H1 (cell line): ENCODE data around the gene MARCHF3. TPM values are rescaled to one million over a fixed set of nuclear protein-coding genes. Genes with fewer than 3 reads are reported as not detected.

Source experiments
- CTCF ChIA-PET: fragments of 300-600 bp; sonication (Branson Sonifier 250); formaldehyde crosslinking; loops from one replicate; lab custom pipeline; 2021; ENCODE audit not compliant: partially characterized antibody; lab: Charles Lee
- POLR2A ChIA-PET: fragments of 300-600 bp; sonication (Branson Sonifier 250); formaldehyde crosslinking; loops from one replicate; lab custom pipeline; 2021; ENCODE audit warnings: inconsistent platforms; ENCODE audit not compliant: partially characterized antibody; lab: Charles Lee
- DNase-seq, 2 experiments: peaks; one replicate each; pipeline versions ENCODE4 v3.0.0 to v3.0.0-alpha.2; 2010 to 2022; ENCODE audit warnings: low spot score in 2 of 2, low read depth in 1 of 2, mixed read lengths in 1 of 2
- FAIRE-seq: peaks from 2 replicates; lab custom pipeline; 2011; peaks lifted over from hg19 to GRCh38; lab: Jason Lieb, UNC
- H2AFZ ChIP-seq: 2 replicates; pipeline ENCODE4 v1.8.1; 2012; ENCODE audit warnings: low read length, inconsistent platforms
- H2AK5ac ChIP-seq: 2 replicates; pipeline ENCODE4 v1.6.1; 2013; ENCODE audit warnings: low read depth, low read length
- H2BK120ac ChIP-seq: replicated peaks from 2 replicates; pipeline ENCODE3; 2013; ENCODE audit warnings: low read depth, low read length, inconsistent platforms
- H2BK12ac ChIP-seq: 2 replicates; pipeline ENCODE4 v1.6.1; 2013; ENCODE audit warnings: low read depth, low read length
- H2BK15ac ChIP-seq: 2 replicates; pipeline ENCODE4 v1.6.1; 2013; ENCODE audit warnings: low read length
- H2BK20ac ChIP-seq: 2 replicates; pipeline ENCODE4 v1.6.1; 2013; ENCODE audit warnings: low read length
- H2BK5ac ChIP-seq: 2 replicates; pipeline ENCODE4 v1.6.1; 2013; ENCODE audit warnings: low read depth, low read length
- H3K14ac ChIP-seq: 2 replicates; pipeline ENCODE4 v1.6.1; 2013; ENCODE audit warnings: inconsistent platforms; ENCODE audit not compliant: insufficient read length
- H3K18ac ChIP-seq: 2 replicates; pipeline ENCODE4 v1.6.1; 2013; ENCODE audit warnings: low read length; ENCODE audit errors: extremely low read depth
- H3K23ac ChIP-seq: 2 replicates; pipeline ENCODE4 v1.6.1; 2013; ENCODE audit warnings: inconsistent platforms; ENCODE audit not compliant: insufficient read length
- H3K23me2 ChIP-seq: 2 replicates; pipeline ENCODE4 v1.6.1; 2013; ENCODE audit warnings: low read depth, low read length
- H3K27ac ChIP-seq: 2 replicates; pipeline ENCODE4 v1.6.1; 2011; ENCODE audit warnings: low read depth, low read length, inconsistent platforms
- H3K27me3 ChIP-seq, 4 experiments: replicated peaks in 1 of 4; 1 replicate in 1 of 4; 2 replicates in 3 of 4; pipeline versions ENCODE4 v1.6.1 to v1.8.1; 2011 to 2013; ENCODE audit warnings: low read length in 3 of 4, mild to moderate bottlenecking in 3 of 4, inconsistent platforms in 2 of 4, mixed read lengths in 2 of 4, moderate library complexity in 1 of 4; ENCODE audit not compliant: control insufficient read depth in 3 of 4, insufficient read depth in 3 of 4; ENCODE audit errors: extremely low read depth in 1 of 4
- H3K36me3 ChIP-seq, 4 experiments: 2 replicates each; pipeline versions ENCODE4 v1.6.1 to v1.8.1; 2011 to 2013; ENCODE audit warnings: mild to moderate bottlenecking in 4 of 4, low read length in 3 of 4, moderate library complexity in 2 of 4, control low read depth in 1 of 4, inconsistent platforms in 1 of 4; ENCODE audit not compliant: insufficient read depth in 4 of 4, control insufficient read depth in 2 of 4
- H3K4ac ChIP-seq: replicated peaks from 2 replicates; pipeline ENCODE3; 2013; ENCODE audit warnings: low read length, low read depth, mixed read lengths, inconsistent platforms; ENCODE audit not compliant: insufficient read length
- H3K4me1 ChIP-seq, 4 experiments: replicated peaks in 1 of 4; 1 replicate in 1 of 4; 2 replicates in 3 of 4; pipeline versions ENCODE4 v1.6.1 to v1.8.1; 2011 to 2013; ENCODE audit warnings: low read length in 3 of 4, inconsistent platforms in 2 of 4, mixed read lengths in 1 of 4; ENCODE audit not compliant: insufficient read depth in 4 of 4, control insufficient read depth in 3 of 4
- H3K4me2 ChIP-seq, 2 experiments: 2 replicates each; pipeline versions ENCODE4 v1.6.1 to v1.8.1; 2011 to 2013; ENCODE audit warnings: low read depth in 2 of 2, low read length in 2 of 2, control low read depth in 1 of 2, inconsistent platforms in 1 of 2, mild to moderate bottlenecking in 1 of 2; ENCODE audit not compliant: insufficient read depth in 1 of 2
- H3K4me3 ChIP-seq, 4 experiments: fragments of 200-600, 300-600 bp in 1 of 4; sonication (generic), shearing (Covaris generic), sonication (Bioruptor Twin) in 1 of 4; 2 replicates each; pipeline versions ENCODE4 v1.5.1 to v1.8.1; 2011 to 2016; ENCODE audit warnings: low read length in 4 of 4, low read depth in 3 of 4, control low read depth in 2 of 4, inconsistent platforms in 2 of 4, mild to moderate bottlenecking in 2 of 4, mixed read lengths in 1 of 4, moderate library complexity in 1 of 4; ENCODE audit not compliant: insufficient read depth in 2 of 4; ENCODE audit errors: extremely low read depth in 1 of 4
- H3K56ac ChIP-seq: replicated peaks from 2 replicates; pipeline ENCODE3; 2013; ENCODE audit warnings: low read depth, mild to moderate bottlenecking, mixed read lengths, low read length, inconsistent platforms; ENCODE audit not compliant: insufficient read length
- H3K79me1 ChIP-seq: 2 replicates; pipeline ENCODE4 v1.6.1; 2013; ENCODE audit warnings: low read depth, low read length, control low read depth
- H3K79me2 ChIP-seq, 2 experiments: 2 replicates each; pipeline versions ENCODE4 v1.6.1 to v1.8.1; 2012 to 2013; ENCODE audit warnings: low read length in 2 of 2, mild to moderate bottlenecking in 2 of 2, inconsistent platforms in 1 of 2; ENCODE audit not compliant: insufficient read depth in 2 of 2, control insufficient read depth in 1 of 2
- H3K9ac ChIP-seq, 4 experiments: replicated peaks in 1 of 4; 1 replicate in 1 of 4; 2 replicates in 3 of 4; pipeline versions ENCODE4 v1.6.1 to v1.8.1; 2011 to 2013; ENCODE audit warnings: low read depth in 3 of 4, low read length in 3 of 4, control low read depth in 2 of 4, mild to moderate bottlenecking in 2 of 4, moderate library complexity in 2 of 4, inconsistent platforms in 1 of 4; ENCODE audit errors: extremely low read depth in 1 of 4
- H3K9me3 ChIP-seq, 2 experiments: 2 replicates each; pipeline versions ENCODE4 v1.6.1 to v1.8.1; 2012 to 2013; ENCODE audit warnings: mild to moderate bottlenecking in 2 of 2, moderate library complexity in 2 of 2, control low read depth in 1 of 2, inconsistent platforms in 1 of 2, low read depth in 1 of 2, low read length in 1 of 2, mixed read lengths in 1 of 2; ENCODE audit not compliant: insufficient read depth in 2 of 2
- H4K20me1 ChIP-seq, 2 experiments: replicated peaks in 1 of 2; 2 replicates each; pipeline versions ENCODE3 to v1.8.1; 2011 to 2013; ENCODE audit warnings: inconsistent platforms in 2 of 2, low read length in 2 of 2, mild to moderate bottlenecking in 1 of 2; ENCODE audit not compliant: insufficient read depth in 2 of 2, control insufficient read depth in 1 of 2
- H4K5ac ChIP-seq: 2 replicates; pipeline ENCODE4 v1.6.1; 2013; ENCODE audit warnings: low read length, low read depth, mixed read lengths, inconsistent platforms; ENCODE audit not compliant: insufficient read length
- H4K8ac ChIP-seq: 2 replicates; pipeline ENCODE4 v1.8.0; 2013; ENCODE audit warnings: mild to moderate bottlenecking, moderate library complexity, low read length, inconsistent platforms; ENCODE audit not compliant: insufficient read depth; ENCODE audit errors: extremely low read depth
- H4K91ac ChIP-seq: replicated peaks from 2 replicates; pipeline ENCODE3; 2013; ENCODE audit warnings: low read length, mixed read lengths, inconsistent platforms; ENCODE audit not compliant: insufficient read length
- ASH2L ChIP-seq: fragments of 200-600, 300-600 bp; sonication (generic); IDR thresholded peaks from one replicate; pipeline ENCODE4 v1.7.1; 2017; ENCODE audit warnings: low read length
- E2F6 ChIP-seq: IDR thresholded peaks from 2 replicates; pipeline ENCODE4 v1.6.1; 2012; ENCODE audit warnings: inconsistent platforms
- FOSL1 ChIP-seq: IDR thresholded peaks from 2 replicates; pipeline ENCODE4 v1.6.1; 2011; ENCODE audit warnings: mild to moderate bottlenecking, low read depth, low read length, moderate library complexity; ENCODE audit not compliant: insufficient read depth
- NANOG ChIP-seq: IDR thresholded peaks from 2 replicates; pipeline ENCODE4 v1.6.1; 2011; ENCODE audit warnings: low read length, low read depth, mild to moderate bottlenecking, inconsistent platforms; ENCODE audit not compliant: insufficient read depth, poor library complexity, severe bottlenecking
- RBBP5 ChIP-seq: IDR thresholded peaks from 2 replicates; pipeline ENCODE4 v1.7.1; 2012; ENCODE audit warnings: low read depth, mild to moderate bottlenecking, inconsistent platforms, low read length, moderate library complexity, borderline replicate concordance
- SRF ChIP-seq: IDR thresholded peaks from 2 replicates; pipeline ENCODE4 v1.6.1; 2011; ENCODE audit warnings: mild to moderate bottlenecking, low read depth, low read length, moderate library complexity
- WGBS, 2 experiments: shearing (Covaris generic) in 1 of 2; methylation state at CpG; one replicate each; pipeline versions ENCODE4 v1.1.6 to v1.1.7; 2013 to 2015; ENCODE audit warnings: low lambda C conversion rate in 2 of 2, mixed read lengths in 2 of 2, inconsistent platforms in 1 of 2, low coverage in 1 of 2, missing lambda C conversion rate in 1 of 2; ENCODE audit not compliant: insufficient replicate concordance in 2 of 2, insufficient coverage in 1 of 2, insufficient read length in 1 of 2; ENCODE audit errors: extremely low coverage in 1 of 2, missing lambda C conversion rate in 1 of 2; 5-methylcytosine and 5-hydroxymethylcytosine counted together
- polyA plus RNA-seq, 7 experiments: library from polyadenylated mRNA; depleted of rRNA in 3 of 7; stranded (reverse) in 5 of 7; unstranded in 2 of 7; fragments of >200 nt in 5 of 7; fragments of 200-250 nt in 2 of 7; gene quantifications; 1 replicate in 5 of 7; 2 replicates in 1 of 7; 4 replicates in 1 of 7; pipeline versions ENCODE4 v1.2.1 to v1.2.3, GENCODE V29; 2011 to 2013; ENCODE audit warnings: missing spikeins in 2 of 7, mixed read lengths in 2 of 7
- total RNA-seq: library from RNA; stranded (reverse); fragmentation: NEBNext Ultra II Directional; extraction: Animal tissue kit (Norgen Biotek cat#: 25700); gene quantifications from 2 replicates; pipeline ENCODE4 v1.2.1, GENCODE V29; 2021

The MARCHF3 gene
- total and polyA plus RNA-seq, 2 of the 8 experiments (the other 6 are each of a cell fraction or from before 2014, with no cell fraction given) = 12.0 to 16.9 TPM

DNA sequence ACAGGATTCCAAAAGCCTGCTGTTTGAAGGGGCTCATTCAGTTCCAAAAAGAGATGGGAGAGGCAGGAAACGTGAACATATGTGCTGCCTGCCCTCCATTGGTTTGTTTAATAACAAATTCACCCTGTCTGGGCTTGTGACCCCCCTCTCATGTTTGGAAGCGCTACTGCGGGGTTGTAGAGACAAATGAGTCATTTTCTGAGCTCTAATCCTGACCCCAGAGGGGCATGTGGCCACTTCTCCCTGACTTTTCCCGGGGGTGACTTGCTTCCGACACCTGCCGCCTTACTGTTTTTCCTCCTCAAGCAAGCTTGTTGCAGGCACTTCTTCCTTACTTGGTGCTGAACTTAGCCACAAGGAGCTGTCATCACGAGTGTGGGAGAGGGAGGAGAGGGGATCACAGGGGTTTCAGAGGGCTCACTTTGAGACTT lies 177.5 kb downstream of the MARCHF3 start:
- Histone ChIP-seq H3K36me3 (peaks cover 0 to 10% (median 2%) of the 10 kb centered on the region in 4 experiments; a peak in 3 of 8 replicates), H4K20me1 (no peaks in the 10 kb centered on the region), H3K14ac (no peak overlapping the region), H3K79me2 (peaks cover 0 to 4% of the 10 kb centered on the region in 2 experiments; a peak in 1 of 4 replicates), H3K4me3 (no peak overlapping the region), H3K23me2 (no peaks in the 10 kb centered on the region), H2AK5ac (no peak overlapping the region), H2BK12ac (no peak overlapping the region), H3K56ac (no peak overlapping the region), H3K27me3 (no peaks in the 10 kb centered on the region), H3K18ac (no peak overlapping the region), H3K23ac (no peak overlapping the region), H4K8ac (no peak overlapping the region), H3K4ac (no peak overlapping the region), H3K27ac (no peak overlapping the region), H2BK120ac (no peak overlapping the region), H3K4me2 (no peak overlapping the region), H3K79me1 (no peaks in the 10 kb centered on the region; the same call in 1 of the 2 replicates), H2BK20ac (no peak overlapping the region), H2BK15ac (no peak overlapping the region), H4K5ac (no peak overlapping the region), H4K91ac (no peak overlapping the region), H3K9me3 (peaks cover 0 to 4% of the 10 kb centered on the region in 2 experiments; a peak in 1 of 4 replicates), H3K9ac (no peak overlapping the region; a peak in 1 of 7 replicates), H2BK5ac (peak overlapping the region; percentile 12; the same call in 1 of the 2 replicates), H2AFZ (no peak overlapping the region), H3K4me1 (peaks cover 3 to 9% (median 7%) of the 10 kb centered on the region in 4 experiments)
- DNase-seq (peak in 1 of 2 experiments; percentile 41), FAIRE-seq (no peak)
- POLR2A ChIA-PET = interaction anchor here (1.1 to 1.5 kb wide), 2 partner anchors 11 to 16 kb away, joined by 3 read pairs; no protein-coding TSS in a partner anchor
- CTCF ChIA-PET = interaction anchor here (0.7 kb wide), 1 partner anchor 248 kb away, joined by 3 read pairs; no protein-coding TSS in a partner anchor
- WGBS, 2 experiments = 84% methylated on average over 7 of the region's 7 CpGs; no CpG with 5 or more reads in 1 of the 2 experiments
- TF ChIP-seq SRF (no peak), ASH2L (no peak), NANOG (no peak), RBBP5 (no peak), FOSL1 (no peak), E2F6 (no peak)
- TF ChIP-seq, all 59 proteins: peak for 0
